Fibroblast of lung (primary cell): Measurements from ENCODE around the gene TIAM2. TPM values are rescaled to one million over a fixed set of nuclear protein-coding genes. Genes with fewer than 3 reads are reported as not detected.

Experiments used
- DNase-seq, 2 donors: peaks; one replicate each; pipeline versions ENCODE4 v3.0.0 to v3.0.0-alpha.2; 2010; ENCODE audit warnings: low read depth in 2 of 2
- H2AFZ ChIP-seq: 2 replicates; pipeline ENCODE4 v1.5.1; 2012; ENCODE audit warnings: low read length, control low read depth, inconsistent platforms
- H3K27ac ChIP-seq: 2 replicates; pipeline ENCODE4 v1.5.1; 2011; ENCODE audit warnings: low read length, control low read depth; ENCODE audit not compliant: insufficient read depth
- H3K27me3 ChIP-seq: 2 replicates; pipeline ENCODE4 v1.5.1; 2011; ENCODE audit warnings: mild to moderate bottlenecking, low read length; ENCODE audit not compliant: control insufficient read depth, insufficient read depth
- H3K36me3 ChIP-seq: 2 replicates; pipeline ENCODE4 v1.5.1; 2011; ENCODE audit warnings: low read length; ENCODE audit not compliant: control insufficient read depth, insufficient read depth
- H3K4me1 ChIP-seq: 2 replicates; pipeline ENCODE4 v1.5.1; 2011; ENCODE audit warnings: low read length; ENCODE audit not compliant: control insufficient read depth, insufficient read depth; ENCODE audit errors: extremely low read depth
- H3K4me2 ChIP-seq: 2 replicates; pipeline ENCODE4 v1.5.1; 2011; ENCODE audit warnings: low read length, control low read depth; ENCODE audit not compliant: insufficient read depth; ENCODE audit errors: extremely low read depth
- H3K4me3 ChIP-seq, 4 experiments: fragments of 200-600 bp in 1 of 4; sonication (generic) in 1 of 4; replicated peaks in 1 of 4; 2 replicates each; pipeline ENCODE4 v1.5.1; 2011 to 2016; ENCODE audit warnings: low read length in 4 of 4, low read depth in 3 of 4, mild to moderate bottlenecking in 3 of 4, control low read depth in 2 of 4, inconsistent platforms in 1 of 4, mixed read lengths in 1 of 4; ENCODE audit not compliant: insufficient read depth in 1 of 4; ENCODE audit errors: control extremely low read depth in 1 of 4
- H3K79me2 ChIP-seq: 2 replicates; pipeline ENCODE4 v1.5.1; 2012; ENCODE audit warnings: mild to moderate bottlenecking, low read length, inconsistent platforms; ENCODE audit not compliant: control insufficient read depth, insufficient read depth
- H3K9ac ChIP-seq: 2 replicates; pipeline ENCODE4 v1.5.1; 2011; ENCODE audit warnings: mild to moderate bottlenecking, low read length, control low read depth; ENCODE audit not compliant: insufficient read depth
- H3K9me3 ChIP-seq: 2 replicates; pipeline ENCODE4 v1.5.1; 2012; ENCODE audit warnings: low read depth, low read length; ENCODE audit not compliant: control insufficient read depth, insufficient read depth
- H4K20me1 ChIP-seq: 2 replicates; pipeline ENCODE4 v1.5.1; 2011; ENCODE audit warnings: low read length; ENCODE audit not compliant: control insufficient read depth, insufficient read depth; ENCODE audit errors: extremely low read depth
- CTCF ChIP-seq, 2 donors: IDR thresholded peaks in 1 of 2; conservative IDR thresholded peaks in 1 of 2; 1 replicate in 1 of 2; 2 replicates in 1 of 2; pipeline ENCODE4 v1.5.1; 2011 to 2012; ENCODE audit warnings: low read length in 2 of 2, control low read depth in 1 of 2, inconsistent platforms in 1 of 2, low read depth in 1 of 2, mild to moderate bottlenecking in 1 of 2
- EZH2 ChIP-seq: IDR thresholded peaks from 2 replicates; pipeline ENCODE4 v1.5.1; 2012; ENCODE audit warnings: low read length, control low read depth, mild to moderate bottlenecking; ENCODE audit errors: missing control alignments
- polyA plus RNA-seq, 2 donors: library from polyadenylated mRNA; depleted of rRNA in 1 of 2; stranded (reverse) in 1 of 2; unstranded in 1 of 2; fragments of >200 nt; gene quantifications; 2 replicates each; pipeline ENCODE4 v1.2.1, GENCODE V29; 2011 to 2012; ENCODE audit warnings: missing spikeins in 1 of 2
- total RNA-seq: library from RNA; depleted of rRNA; stranded (reverse); fragments of >200 nt; gene quantifications from 2 replicates; pipeline ENCODE4 v1.2.1, GENCODE V29; 2014

The TIAM2 gene
- total and polyA plus RNA-seq, 2 donors (not counting 1 experiment from before 2014, with no cell fraction given): 6.2 to 11.2 TPM

GRCh38 chr6:155235087-155235486, 240.0 kb downstream of the TIAM2 start:
- H2AFZ ChIP-seq: no peak overlapping the region
- no peaks in the 10 kb centered on the region for H3K36me3 ChIP-seq
- H4K20me1 ChIP-seq: no peaks in the 10 kb centered on the region
- no peaks in the 10 kb centered on the region for H3K27me3 ChIP-seq
- H3K79me2 ChIP-seq: no peaks in the 10 kb centered on the region
- H3K27ac ChIP-seq: no peak overlapping the region
- H3K9me3 ChIP-seq: no peaks in the 10 kb centered on the region
- DNase-seq: peak; percentile 28 to 43
- H3K4me3 ChIP-seq: no peak overlapping the region
- H3K4me1 ChIP-seq: no peaks in the 10 kb centered on the region
- H3K9ac ChIP-seq: no peak overlapping the region
- no peak overlapping the region for H3K4me2 ChIP-seq
- no peak for TF ChIP-seq EZH2
- no peak for TF ChIP-seq CTCF (conservative IDR thresholded peaks at IDR 0.05 in 1 of 2, IDR thresholded peaks at IDR 0.05 in 1 of 2; ENCODE audit: low read depth in 1 of 2, low read length in 2 of 2)

- Histone ChIP-seq H3K79me2 (no peaks in the 10 kb centered on the region), H4K20me1 (no peaks in the 10 kb centered on the region), H2AFZ (no peak overlapping the region), H3K4me1 (no peaks in the 10 kb centered on the region), H3K4me2 (no peak overlapping the region), H3K36me3 (no peaks in the 10 kb centered on the region), H3K27me3 (no peaks in the 10 kb centered on the region), H3K9me3 (no peaks in the 10 kb centered on the region), H3K9ac (no peak overlapping the region), H3K27ac (no peak overlapping the region), H3K4me3 (no peak overlapping the region)
- TF ChIP-seq CTCF (conservative IDR thresholded peaks at IDR 0.05 in 1 of 2, IDR thresholded peaks at IDR 0.05 in 1 of 2; ENCODE audit: low read depth in 1 of 2, low read length in 2 of 2) (no peak), EZH2 (no peak)
- DNase-seq: no peak
Observed at GRCh38 chr6:155237613-155238012, 242.5 kb downstream of the TIAM2 start.

GRCh38 chr6:155240905-155241600, 245.9 kb downstream of the TIAM2 start:
- H3K36me3 ChIP-seq: no peaks in the 10 kb centered on the region
- H3K9ac ChIP-seq: no peak overlapping the region
- no peaks in the 10 kb centered on the region for H3K4me1 ChIP-seq
- no peaks in the 10 kb centered on the region for H4K20me1 ChIP-seq
- H2AFZ ChIP-seq: no peak overlapping the region
- no peak overlapping the region for H3K4me2 ChIP-seq
- H3K4me3 ChIP-seq: no peak overlapping the region
- no peak for DNase-seq
- H3K9me3 ChIP-seq: no peaks in the 10 kb centered on the region
- H3K27me3 ChIP-seq: no peaks in the 10 kb centered on the region
- H3K27ac ChIP-seq: no peak overlapping the region
- no peak for TF ChIP-seq CTCF (conservative IDR thresholded peaks at IDR 0.05 in 1 of 2, IDR thresholded peaks at IDR 0.05 in 1 of 2; ENCODE audit: low read depth in 1 of 2, low read length in 2 of 2)
- no peak for TF ChIP-seq EZH2
- no peaks in the 10 kb centered on the region for H3K79me2 ChIP-seq
